HG03457 (cell line): ENCODE results near the gene IREB2.
"Not testable (repeated sequence)": the region's sequence is repeated elsewhere in the genome, so short reads cannot be mapped to it uniquely, and the experiment has no call there.

Experiments used
- ATAC-seq: cut with Tn5 transposase; IDR thresholded peaks from one replicate; pipeline ENCODE4 v1.9.1; 2021; ENCODE audit warnings: moderate number of reproducible peaks; ENCODE audit not compliant: unreplicated experiment

IREB2 gene

DNA sequence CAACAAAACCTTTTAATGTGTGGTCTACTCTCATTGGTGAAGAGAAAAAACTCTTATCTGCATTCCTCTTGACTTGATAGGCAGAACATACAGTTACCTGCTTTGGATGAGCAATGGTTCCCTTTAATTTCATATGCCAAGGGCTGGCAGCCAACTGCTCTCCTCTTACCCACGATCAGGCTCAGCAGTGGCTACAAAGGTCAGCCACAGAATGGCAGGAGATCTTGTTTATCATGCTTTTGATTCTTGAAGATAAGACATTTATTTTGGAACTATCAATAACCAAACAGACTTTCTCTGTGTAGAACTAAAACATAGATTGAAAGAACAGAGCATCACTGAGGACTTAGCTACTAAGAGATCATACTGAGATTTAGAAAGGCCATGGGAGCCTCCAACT lies 6.1 kb upstream of the IREB2 start:
- ATAC-seq = no peak

DNA sequence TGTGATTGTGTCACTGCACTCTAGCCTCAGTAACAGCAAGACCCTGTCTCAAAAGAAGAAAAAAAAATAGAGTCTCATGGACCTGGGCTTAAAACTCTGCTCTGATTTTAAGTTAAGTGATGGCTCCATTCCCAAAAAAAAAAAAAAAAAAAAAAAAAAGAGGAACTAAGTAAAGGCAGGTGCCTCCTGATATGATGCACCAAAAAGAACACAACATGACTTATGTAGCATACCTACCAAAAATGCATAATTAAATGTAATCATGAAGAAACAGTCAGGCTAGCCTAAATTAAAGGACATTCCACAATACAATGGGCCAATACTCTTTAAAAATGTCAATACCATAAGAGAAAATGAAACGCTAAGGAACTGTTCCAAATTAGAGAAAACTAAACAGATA lies 5.4 kb upstream of the IREB2 start:
- ATAC-seq = no peak

GRCh38 chr15:78434134-78434533 lies 3.9 kb upstream of the IREB2 start:
- ATAC-seq = no peak

- ATAC-seq = not testable (repeated sequence)
Measured at GRCh38 chr15:78434711-78435110, 3.3 kb upstream of the IREB2 start.

DNA sequence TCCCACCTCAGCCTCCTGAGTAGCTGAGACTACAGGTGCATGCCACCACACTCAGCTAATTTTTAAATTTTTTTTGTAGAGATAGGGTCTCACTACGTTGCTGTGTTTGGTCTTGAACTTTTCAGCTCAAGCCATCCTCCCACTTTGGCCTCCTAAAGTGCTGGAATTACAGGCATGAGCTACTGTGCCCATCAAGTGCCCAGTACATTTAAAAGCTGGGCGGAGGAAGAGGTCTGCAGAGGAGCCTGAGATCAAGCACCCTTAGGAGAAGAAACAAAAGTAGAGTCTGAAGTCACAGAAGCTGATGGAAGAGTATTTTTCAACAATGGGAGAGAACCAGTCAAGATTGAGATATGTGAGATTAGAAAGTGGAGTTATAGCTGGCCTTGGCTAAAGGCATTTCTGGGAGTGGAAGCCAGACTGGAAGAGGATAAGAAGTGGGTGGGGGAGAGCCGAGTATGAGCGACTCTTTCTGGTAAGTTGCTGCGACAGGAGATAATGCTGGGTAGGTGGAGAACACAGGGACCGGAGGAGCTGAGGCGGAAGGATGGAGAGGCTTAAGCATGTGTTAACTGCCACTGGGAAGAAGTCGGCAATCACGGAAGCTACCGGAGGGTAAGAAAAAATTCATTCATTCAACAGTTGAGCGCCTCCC lies 782 bp upstream of the IREB2 start:
- no peak for ATAC-seq

- ATAC-seq = peak; percentile 5
Measured at GRCh38 chr15:78438619-78439285, 736 bp downstream of the IREB2 start.

- ATAC-seq = no peak
Measured at GRCh38 chr15:78440375-78441373, 2.7 kb downstream of the IREB2 start.

- no peak for ATAC-seq
Measured at GRCh38 chr15:78444255-78444654, 6.2 kb downstream of the IREB2 start.

DNA sequence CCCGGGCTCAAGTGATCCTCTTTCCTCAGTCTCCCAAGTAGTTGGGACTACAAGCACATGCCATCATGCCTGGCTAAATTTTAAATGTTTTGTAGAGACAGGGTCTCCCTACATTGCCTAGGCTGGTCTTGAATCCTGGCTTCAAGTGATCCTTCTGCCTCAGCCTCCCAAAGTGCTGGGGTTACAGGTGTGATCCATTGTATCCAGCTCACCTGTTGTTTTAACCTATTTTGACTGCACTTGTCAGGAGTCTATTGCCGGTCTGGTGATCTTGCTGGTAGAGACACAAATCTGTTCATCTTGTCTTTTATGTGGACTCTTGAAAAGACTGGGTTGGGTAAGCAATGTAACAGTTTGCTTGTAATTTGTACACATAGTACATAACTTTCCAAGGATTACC lies 7.9 kb downstream of the IREB2 start:
- ATAC-seq = no peak

DNA sequence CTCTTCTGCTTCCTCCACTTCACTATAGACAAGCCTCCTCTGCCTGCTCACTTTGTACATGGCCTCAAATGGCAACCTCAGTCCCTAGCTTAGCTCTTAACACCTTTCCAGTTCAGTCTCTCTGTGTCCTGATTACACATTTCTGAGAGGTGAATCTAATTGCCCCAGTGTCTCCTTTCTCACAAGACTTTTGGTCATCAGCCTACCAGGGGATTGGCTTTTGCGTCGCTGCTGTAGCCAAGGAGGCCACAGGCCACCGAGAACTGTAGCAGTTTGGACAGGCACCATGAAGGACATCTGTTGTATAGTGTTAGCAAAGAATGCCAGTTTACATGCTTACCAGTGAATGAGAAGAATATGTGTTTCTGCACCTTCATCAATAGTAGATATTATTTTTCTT lies 8.5 kb downstream of the IREB2 start:
- no peak for ATAC-seq

- no peak for ATAC-seq
Measured at GRCh38 chr15:78448441-78449219, 10.6 kb downstream of the IREB2 start.

- no peak for ATAC-seq
Measured at GRCh38 chr15:78449220-78449999, 11.4 kb downstream of the IREB2 start.

- ATAC-seq = no peak
Measured at GRCh38 chr15:78450285-78450858, 12.4 kb downstream of the IREB2 start.

GRCh38 chr15:78452485-78452884 lies 14.5 kb downstream of the IREB2 start:
- ATAC-seq = no peak

DNA sequence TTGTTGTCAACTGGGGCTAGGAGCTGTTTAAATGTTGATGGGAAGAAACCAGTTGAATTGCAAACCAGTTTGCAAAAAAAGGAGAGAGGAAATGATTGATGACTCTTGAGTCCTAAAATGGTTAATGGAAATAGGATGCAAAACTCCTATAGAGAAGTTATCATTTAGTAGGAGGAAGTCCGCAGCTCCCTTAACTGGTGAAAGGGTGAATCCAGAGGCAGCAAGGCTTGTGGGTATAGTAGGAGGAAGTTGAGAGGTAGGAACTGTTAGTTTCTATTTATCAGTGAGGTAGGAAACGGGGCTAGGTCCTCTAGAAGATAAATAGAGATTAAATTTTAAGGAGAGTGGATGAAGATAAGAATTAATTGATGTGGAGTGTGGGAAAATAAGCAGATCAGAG lies 15.4 kb downstream of the IREB2 start:
- no peak for ATAC-seq

DNA sequence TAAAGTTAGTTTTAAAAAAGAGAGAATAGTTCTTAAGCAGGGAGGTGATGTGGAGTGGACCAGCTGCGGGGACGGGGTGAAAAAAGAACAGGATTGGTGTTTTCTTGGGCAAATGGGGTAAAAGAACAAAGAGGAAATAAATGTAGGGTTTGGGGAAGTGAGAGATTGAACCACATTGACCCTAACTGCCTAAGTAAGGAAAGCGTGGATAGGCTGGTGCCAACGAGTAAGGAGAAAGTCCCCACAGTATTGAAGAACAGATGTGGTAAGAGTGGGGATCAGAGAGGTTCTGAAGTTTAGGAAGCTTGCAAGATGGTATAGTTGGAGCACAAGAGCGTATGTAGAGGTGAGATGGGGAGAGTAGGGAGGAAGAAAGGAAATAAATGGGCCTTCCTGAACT lies 17.0 kb downstream of the IREB2 start:
- no peak for ATAC-seq

DNA sequence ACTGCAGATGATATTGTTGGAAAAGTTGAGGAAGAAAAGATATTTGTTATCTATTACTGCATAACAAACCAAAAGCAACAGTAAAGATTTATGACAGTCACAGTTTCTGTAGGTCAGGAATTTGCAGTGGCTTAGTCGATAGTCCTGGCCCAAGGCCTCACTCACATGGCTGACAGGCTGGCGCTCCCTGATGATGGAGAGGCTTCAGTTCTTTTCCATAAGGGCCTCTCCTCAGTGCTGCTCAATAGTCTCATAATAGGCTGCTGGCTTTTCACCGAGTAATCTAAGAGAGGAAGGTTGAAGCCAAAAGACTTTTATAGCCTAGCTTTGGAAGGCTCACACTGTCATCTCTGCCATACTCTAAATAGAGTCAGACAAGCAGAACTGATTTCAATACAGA lies 17.7 kb downstream of the IREB2 start:
- no peak for ATAC-seq

DNA sequence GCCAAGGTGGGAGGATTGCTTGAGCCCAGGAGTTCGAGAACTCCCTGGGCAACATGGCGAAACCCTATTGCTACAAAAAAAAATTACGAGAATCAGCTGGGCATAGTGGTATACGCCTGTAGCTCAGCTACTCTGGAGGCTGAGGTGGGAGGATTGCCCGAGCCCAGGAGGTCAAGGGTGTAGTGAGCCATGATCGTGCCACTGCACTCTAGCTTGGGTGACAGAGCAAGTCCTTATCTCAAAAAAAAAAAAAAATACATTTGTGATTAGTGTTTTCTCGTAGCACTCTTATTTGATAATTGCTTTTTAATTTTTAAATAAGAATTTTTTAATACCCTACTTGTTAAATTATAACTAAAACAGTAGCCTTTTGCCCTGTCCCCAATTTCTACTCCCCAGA lies 18.4 kb downstream of the IREB2 start:
- no peak for ATAC-seq

DNA sequence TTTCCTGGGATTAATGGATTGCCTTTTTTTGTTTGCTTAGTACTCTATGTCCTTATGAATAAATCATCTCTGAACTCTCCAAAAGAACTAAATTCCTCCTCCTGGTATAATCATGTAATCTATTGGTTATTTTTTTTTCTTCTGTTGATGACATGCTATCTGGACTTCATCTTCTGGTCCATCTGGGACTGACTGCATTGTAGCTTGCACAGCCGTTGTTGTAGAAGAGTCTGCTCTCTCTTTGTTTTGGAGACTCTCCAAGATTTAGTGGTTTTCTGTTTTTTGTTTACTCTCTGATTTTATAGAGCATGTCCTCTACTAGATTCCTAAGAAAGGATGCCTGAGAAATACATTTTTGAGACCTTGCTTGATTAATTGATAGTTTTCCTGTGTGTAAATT lies 19.1 kb downstream of the IREB2 start:
- no peak for ATAC-seq

GRCh38 chr15:78460737-78461136 lies 22.7 kb downstream of the IREB2 start:
- ATAC-seq = no peak
